GM23338 (cell line): ENCODE data around the gene LGALS7. TPM values are rescaled to one million over a fixed set of nuclear protein-coding genes. Genes with fewer than 3 reads are reported as not detected.
"Not testable (repeated sequence)": the region's sequence is repeated elsewhere in the genome, so short reads cannot be mapped to it uniquely, and the experiment has no call there.

ENCODE experiments used
- ATAC-seq: fragments of 200-7000 bp; cut with Tn5 transposase; 3 replicates; pipeline ENCODE4 v1.9.1; 2020
- DNase-seq: peaks from one replicate; pipeline ENCODE4 v3.0.0-alpha.2; 2015; ENCODE audit warnings: low spot score
- H2AFZ ChIP-seq: fragments of 200-600 bp; sonication (generic); 2 replicates; pipeline ENCODE4 v1.8.0; 2016; ENCODE audit warnings: antibody characterized with exemption, mild to moderate bottlenecking, moderate library complexity
- H3F3A ChIP-seq: fragments of 200-600 bp; sonication (generic); replicated peaks from 2 replicates; pipeline ENCODE4 v1.8.0; 2017; ENCODE audit warnings: antibody characterized with exemption, mixed run types, low read depth
- H3K27ac ChIP-seq: fragments of 200-600 bp; sonication (generic); 2 replicates; pipeline ENCODE4 v1.6.1; 2016; ENCODE audit warnings: low read depth
- H3K27me3 ChIP-seq: fragments of 200-600 bp; sonication (generic); 2 replicates; pipeline ENCODE4 v1.8.0; 2016; ENCODE audit warnings: mild to moderate bottlenecking, mixed run types, moderate library complexity; ENCODE audit not compliant: insufficient read depth
- H3K36me3 ChIP-seq: fragments of 200-600 bp; sonication (generic); 2 replicates; pipeline ENCODE4 v1.8.0; 2016; ENCODE audit warnings: mild to moderate bottlenecking; ENCODE audit not compliant: insufficient read depth
- H3K4me1 ChIP-seq: fragments of 200-600 bp; sonication (generic); 2 replicates; pipeline ENCODE4 v1.8.0; 2016; ENCODE audit warnings: mild to moderate bottlenecking, moderate library complexity; ENCODE audit not compliant: insufficient read depth
- H3K4me2 ChIP-seq: fragments of 200-600 bp; sonication (generic); 2 replicates; pipeline ENCODE4 v1.7.1; 2017; ENCODE audit warnings: mixed run types
- H3K4me3 ChIP-seq: fragments of 200-600 bp; sonication (generic); 2 replicates; pipeline ENCODE4 v1.6.1; 2016; ENCODE audit warnings: mixed run types
- H3K79me2 ChIP-seq: fragments of 200-600 bp; sonication (generic); replicated peaks from 2 replicates; pipeline ENCODE4 v1.8.0; 2017; ENCODE audit warnings: mild to moderate bottlenecking; ENCODE audit not compliant: insufficient read depth
- H3K9me2 ChIP-seq: fragments of 200-600 bp; sonication (generic); 2 replicates; pipeline ENCODE4 v1.8.0; 2017; ENCODE audit not compliant: insufficient read depth
- H4K20me1 ChIP-seq: fragments of 200-600 bp; sonication (generic); replicated peaks from 2 replicates; pipeline ENCODE4 v1.8.0; 2017; ENCODE audit warnings: mild to moderate bottlenecking; ENCODE audit not compliant: insufficient read depth
- H3K27ac Mint-ChIP-seq: 2 replicates; pipeline ENCODE4 v1.8.0; 2020; ENCODE audit warnings: inconsistent platforms, mild to moderate bottlenecking, moderate library complexity, mixed read lengths
- H3K27me3 Mint-ChIP-seq: 3 replicates; pipeline ENCODE4 v1.8.0; 2022; ENCODE audit warnings: low read depth, mild to moderate bottlenecking, moderate library complexity, mixed read lengths, inconsistent platforms; ENCODE audit not compliant: insufficient read depth, poor library complexity
- H3K36me3 Mint-ChIP-seq: 3 replicates; pipeline ENCODE4 v1.8.0; 2021; ENCODE audit warnings: low read depth, mild to moderate bottlenecking, inconsistent platforms, moderate library complexity, mixed read lengths
- H3K4me1 Mint-ChIP-seq: 3 replicates; pipeline ENCODE4 v1.8.0; 2020; ENCODE audit warnings: mild to moderate bottlenecking, inconsistent platforms, mixed read lengths
- H3K4me3 Mint-ChIP-seq: 3 replicates; pipeline ENCODE4 v1.8.0; 2021; ENCODE audit warnings: moderate library complexity, mild to moderate bottlenecking, inconsistent platforms, mixed read lengths
- H3K9me3 Mint-ChIP-seq: 3 replicates; pipeline ENCODE4 v1.8.0; 2020; ENCODE audit warnings: moderate library complexity, mild to moderate bottlenecking, inconsistent platforms, mixed read lengths
- EZH2 ChIP-seq: fragments of 200-600 bp; sonication (generic); IDR thresholded peaks from one replicate; pipeline ENCODE4 v1.8.0; 2017; ENCODE audit warnings: antibody characterized with exemption, mild to moderate bottlenecking, low read depth; ENCODE audit not compliant: unreplicated experiment
- JUNB ChIP-seq: IDR thresholded peaks from one replicate; pipeline ENCODE4 v1.6.1; 2016; ENCODE audit warnings: antibody characterized with exemption; ENCODE audit not compliant: unreplicated experiment
- NANOG ChIP-seq: IDR thresholded peaks from 2 replicates; pipeline ENCODE4 v1.6.1; 2016; ENCODE audit warnings: antibody characterized with exemption, borderline replicate concordance
- POLR2AphosphoS5 ChIP-seq: IDR thresholded peaks from 2 replicates; pipeline ENCODE4 v1.6.1; 2016; ENCODE audit warnings: antibody characterized with exemption, low read depth
- STAT1 ChIP-seq: IDR thresholded peaks from one replicate; pipeline ENCODE4 v1.6.1; 2016; ENCODE audit warnings: antibody characterized with exemption; ENCODE audit not compliant: unreplicated experiment
- ZNF114 ChIP-seq: fragments of 250-450 bp; sonication (Bioruptor Pico); IDR thresholded peaks from 2 replicates; pipeline ENCODE4 v1.5.0; 2020; ENCODE audit warnings: mild to moderate bottlenecking, moderate library complexity
- polyA plus RNA-seq: library from polyadenylated mRNA; unstranded; fragments of >200 nt; fragmentation: Nextera tagmentation; extraction: Ambion mirVana; gene quantifications from 2 replicates; pipeline ENCODE4 v1.2.1, GENCODE V29; 2016
- total RNA-seq: library from RNA; depleted of rRNA; stranded (reverse); fragments of >200 nt; shearing (Covaris generic); gene quantifications from 2 replicates; pipeline ENCODE4 v1.2.3, GENCODE V29; 2014
- TF ChIP-seq, protein P1 (sequence below): IDR thresholded peaks from 2 replicates; pipeline ENCODE4 v1.6.1; 2016; ENCODE audit warnings: antibody characterized with exemption
- TF ChIP-seq, protein P2 (sequence below), 2 experiments: fragments of 200-600 bp in 1 of 2; sonication (generic) in 1 of 2; conservative IDR thresholded peaks; 2 replicates each; pipeline versions ENCODE4 v1.5.1 to v1.6.1; 2016 to 2017; ENCODE audit warnings: antibody characterized with exemption in 2 of 2, low read depth in 2 of 2, mild to moderate bottlenecking in 2 of 2, moderate library complexity in 1 of 2
- TF ChIP-seq, protein P3 (sequence below): IDR thresholded peaks from one replicate; pipeline ENCODE4 v1.6.1; 2018; ENCODE audit warnings: antibody characterized with exemption; ENCODE audit not compliant: unreplicated experiment

LGALS7 gene
- total and polyA plus RNA-seq, 2 experiments from 2014 or later: 1.6 TPM; not detected in 1

DNA sequence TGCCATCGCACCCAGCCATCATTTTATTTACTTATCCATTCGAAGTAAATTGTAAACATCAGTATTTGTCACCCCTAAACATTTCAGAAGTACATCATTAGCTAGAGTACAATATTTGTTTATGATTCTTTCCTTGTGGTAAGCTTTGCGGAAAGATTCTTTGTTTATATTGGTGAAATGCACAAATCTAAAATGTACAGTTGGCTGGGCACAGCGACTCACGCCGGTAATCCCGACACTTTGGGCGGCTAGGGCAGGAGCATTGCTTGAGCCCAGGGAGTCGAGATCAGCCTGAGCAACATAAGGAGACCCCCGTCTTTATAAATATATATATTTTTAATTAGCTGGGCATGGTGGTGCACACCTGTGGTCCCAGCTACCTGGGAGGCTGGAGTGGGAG is 25.8 kb upstream of the LGALS7 start (continued):
- TF ChIP-seq, protein P1, sequence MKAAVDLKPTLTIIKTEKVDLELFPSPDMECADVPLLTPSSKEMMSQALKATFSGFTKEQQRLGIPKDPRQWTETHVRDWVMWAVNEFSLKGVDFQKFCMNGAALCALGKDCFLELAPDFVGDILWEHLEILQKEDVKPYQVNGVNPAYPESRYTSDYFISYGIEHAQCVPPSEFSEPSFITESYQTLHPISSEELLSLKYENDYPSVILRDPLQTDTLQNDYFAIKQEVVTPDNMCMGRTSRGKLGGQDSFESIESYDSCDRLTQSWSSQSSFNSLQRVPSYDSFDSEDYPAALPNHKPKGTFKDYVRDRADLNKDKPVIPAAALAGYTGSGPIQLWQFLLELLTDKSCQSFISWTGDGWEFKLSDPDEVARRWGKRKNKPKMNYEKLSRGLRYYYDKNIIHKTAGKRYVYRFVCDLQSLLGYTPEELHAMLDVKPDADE: no peak
- TF ChIP-seq EZH2: no peak
- no peak for TF ChIP-seq POLR2AphosphoS5
- TF ChIP-seq JUNB: no peak
- TF ChIP-seq STAT1: no peak
- no peak for TF ChIP-seq NANOG
- TF ChIP-seq, protein P2, sequence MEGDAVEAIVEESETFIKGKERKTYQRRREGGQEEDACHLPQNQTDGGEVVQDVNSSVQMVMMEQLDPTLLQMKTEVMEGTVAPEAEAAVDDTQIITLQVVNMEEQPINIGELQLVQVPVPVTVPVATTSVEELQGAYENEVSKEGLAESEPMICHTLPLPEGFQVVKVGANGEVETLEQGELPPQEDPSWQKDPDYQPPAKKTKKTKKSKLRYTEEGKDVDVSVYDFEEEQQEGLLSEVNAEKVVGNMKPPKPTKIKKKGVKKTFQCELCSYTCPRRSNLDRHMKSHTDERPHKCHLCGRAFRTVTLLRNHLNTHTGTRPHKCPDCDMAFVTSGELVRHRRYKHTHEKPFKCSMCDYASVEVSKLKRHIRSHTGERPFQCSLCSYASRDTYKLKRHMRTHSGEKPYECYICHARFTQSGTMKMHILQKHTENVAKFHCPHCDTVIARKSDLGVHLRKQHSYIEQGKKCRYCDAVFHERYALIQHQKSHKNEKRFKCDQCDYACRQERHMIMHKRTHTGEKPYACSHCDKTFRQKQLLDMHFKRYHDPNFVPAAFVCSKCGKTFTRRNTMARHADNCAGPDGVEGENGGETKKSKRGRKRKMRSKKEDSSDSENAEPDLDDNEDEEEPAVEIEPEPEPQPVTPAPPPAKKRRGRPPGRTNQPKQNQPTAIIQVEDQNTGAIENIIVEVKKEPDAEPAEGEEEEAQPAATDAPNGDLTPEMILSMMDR (conservative IDR thresholded peaks at IDR 0.05; ENCODE audit: low read depth in 2 of 2): no peak
- TF ChIP-seq ZNF114: no peak
- TF ChIP-seq, protein P3, sequence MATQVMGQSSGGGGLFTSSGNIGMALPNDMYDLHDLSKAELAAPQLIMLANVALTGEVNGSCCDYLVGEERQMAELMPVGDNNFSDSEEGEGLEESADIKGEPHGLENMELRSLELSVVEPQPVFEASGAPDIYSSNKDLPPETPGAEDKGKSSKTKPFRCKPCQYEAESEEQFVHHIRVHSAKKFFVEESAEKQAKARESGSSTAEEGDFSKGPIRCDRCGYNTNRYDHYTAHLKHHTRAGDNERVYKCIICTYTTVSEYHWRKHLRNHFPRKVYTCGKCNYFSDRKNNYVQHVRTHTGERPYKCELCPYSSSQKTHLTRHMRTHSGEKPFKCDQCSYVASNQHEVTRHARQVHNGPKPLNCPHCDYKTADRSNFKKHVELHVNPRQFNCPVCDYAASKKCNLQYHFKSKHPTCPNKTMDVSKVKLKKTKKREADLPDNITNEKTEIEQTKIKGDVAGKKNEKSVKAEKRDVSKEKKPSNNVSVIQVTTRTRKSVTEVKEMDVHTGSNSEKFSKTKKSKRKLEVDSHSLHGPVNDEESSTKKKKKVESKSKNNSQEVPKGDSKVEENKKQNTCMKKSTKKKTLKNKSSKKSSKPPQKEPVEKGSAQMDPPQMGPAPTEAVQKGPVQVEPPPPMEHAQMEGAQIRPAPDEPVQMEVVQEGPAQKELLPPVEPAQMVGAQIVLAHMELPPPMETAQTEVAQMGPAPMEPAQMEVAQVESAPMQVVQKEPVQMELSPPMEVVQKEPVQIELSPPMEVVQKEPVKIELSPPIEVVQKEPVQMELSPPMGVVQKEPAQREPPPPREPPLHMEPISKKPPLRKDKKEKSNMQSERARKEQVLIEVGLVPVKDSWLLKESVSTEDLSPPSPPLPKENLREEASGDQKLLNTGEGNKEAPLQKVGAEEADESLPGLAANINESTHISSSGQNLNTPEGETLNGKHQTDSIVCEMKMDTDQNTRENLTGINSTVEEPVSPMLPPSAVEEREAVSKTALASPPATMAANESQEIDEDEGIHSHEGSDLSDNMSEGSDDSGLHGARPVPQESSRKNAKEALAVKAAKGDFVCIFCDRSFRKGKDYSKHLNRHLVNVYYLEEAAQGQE: no peak

DNA sequence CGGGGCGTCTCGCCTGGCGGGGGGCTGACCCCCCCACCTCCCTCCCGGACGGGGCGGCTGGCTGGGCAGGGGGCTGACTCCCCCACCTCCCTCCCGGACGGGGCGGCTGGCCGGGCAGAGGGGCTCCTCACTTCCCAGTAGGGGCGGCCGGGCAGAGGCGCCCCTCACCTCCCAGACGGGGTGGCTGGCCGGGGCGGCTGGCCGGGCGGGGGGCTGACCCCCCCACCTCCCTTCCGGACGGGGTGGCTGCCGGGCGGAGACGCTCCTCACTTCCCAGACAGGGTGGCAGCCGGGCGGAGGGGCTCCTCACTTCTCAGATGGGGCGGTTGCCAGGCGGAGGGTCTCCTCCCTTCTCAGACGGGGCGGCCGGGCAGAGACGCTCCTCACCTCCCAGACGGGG is 24.5 kb upstream of the LGALS7 start:
- H4K20me1 ChIP-seq, H3K27me3 ChIP-seq, H3K36me3 ChIP-seq, H3K27me3 Mint-ChIP-seq, H3K36me3 Mint-ChIP-seq, H3F3A ChIP-seq, H3K27ac Mint-ChIP-seq, H3K4me3 Mint-ChIP-seq, H3K27ac ChIP-seq, H3K4me1 ChIP-seq, DNase-seq, H3K4me2 ChIP-seq, ATAC-seq, H3K4me3 ChIP-seq, H3K79me2 ChIP-seq, H3K4me1 Mint-ChIP-seq, H2AFZ ChIP-seq: not testable (repeated sequence)
- H3K9me3 Mint-ChIP-seq: peaks cover 11% of the 10 kb centered on the region
- H3K9me2 ChIP-seq: peaks cover 13% of the 10 kb centered on the region; the same call in 1 of the 2 replicates
